HFFc6 (cell line): ENCODE measurements around the gene MRPL40. TPM values are rescaled to one million over a fixed set of nuclear protein-coding genes. Genes with fewer than 3 reads are reported as not detected.
A peak's percentile ranks its signal among the peaks of the same experiment; 100 is the strongest.

Experiments used
- DNase-seq: peaks from one replicate; pipeline ENCODE4 v3.0.0-alpha.2; 2018
- H3K27ac Mint-ChIP-seq: 2 replicates; pipeline ENCODE4 v1.8.0; 2020; ENCODE audit warnings: mild to moderate bottlenecking, mixed read lengths
- H3K27me3 Mint-ChIP-seq: 2 replicates; pipeline ENCODE4 v1.8.0; 2021; ENCODE audit warnings: mild to moderate bottlenecking, moderate library complexity, mixed read lengths; ENCODE audit not compliant: insufficient read depth
- H3K36me3 Mint-ChIP-seq: 2 replicates; pipeline ENCODE4 v1.8.0; 2021; ENCODE audit warnings: low read depth, mixed read lengths
- H3K4me1 Mint-ChIP-seq: 2 replicates; pipeline ENCODE4 v1.8.0; 2020; ENCODE audit warnings: low read depth, mixed read lengths
- H3K4me3 Mint-ChIP-seq: 2 replicates; pipeline ENCODE4 v1.8.0; 2020; ENCODE audit warnings: mild to moderate bottlenecking, moderate library complexity, mixed read lengths
- H3K9me3 Mint-ChIP-seq: 2 replicates; pipeline ENCODE4 v1.8.0; 2020; ENCODE audit warnings: mild to moderate bottlenecking, mixed read lengths
- total RNA-seq, 6 experiments: library from RNA; stranded (reverse); fragmentation: NEBNext Ultra II Directional; extraction: Animal tissue kit (Norgen Biotek cat#: 25700); gene quantifications; 2 replicates in 1 of 6; 3 replicates in 5 of 6; pipeline ENCODE4 v1.2.3, GENCODE V29; 2021
- TF ChIP-seq, protein P1 (sequence below): fragments of 200-600 bp; sonication (generic); IDR thresholded peaks from 2 replicates; pipeline ENCODE4 v1.5.0; 2021; ENCODE audit warnings: antibody characterized with exemption, mild to moderate bottlenecking

Gene MRPL40
- total RNA-seq, 6 experiments from 2014 or later: 44.6 to 52.6 (median 47.5) TPM

GRCh38 chr22:19453718-19454117 is 21.4 kb downstream of the MRPL40 start:
- peaks cover 17% of the 10 kb centered on the region for H3K4me1 Mint-ChIP-seq
- TF ChIP-seq, protein P1, sequence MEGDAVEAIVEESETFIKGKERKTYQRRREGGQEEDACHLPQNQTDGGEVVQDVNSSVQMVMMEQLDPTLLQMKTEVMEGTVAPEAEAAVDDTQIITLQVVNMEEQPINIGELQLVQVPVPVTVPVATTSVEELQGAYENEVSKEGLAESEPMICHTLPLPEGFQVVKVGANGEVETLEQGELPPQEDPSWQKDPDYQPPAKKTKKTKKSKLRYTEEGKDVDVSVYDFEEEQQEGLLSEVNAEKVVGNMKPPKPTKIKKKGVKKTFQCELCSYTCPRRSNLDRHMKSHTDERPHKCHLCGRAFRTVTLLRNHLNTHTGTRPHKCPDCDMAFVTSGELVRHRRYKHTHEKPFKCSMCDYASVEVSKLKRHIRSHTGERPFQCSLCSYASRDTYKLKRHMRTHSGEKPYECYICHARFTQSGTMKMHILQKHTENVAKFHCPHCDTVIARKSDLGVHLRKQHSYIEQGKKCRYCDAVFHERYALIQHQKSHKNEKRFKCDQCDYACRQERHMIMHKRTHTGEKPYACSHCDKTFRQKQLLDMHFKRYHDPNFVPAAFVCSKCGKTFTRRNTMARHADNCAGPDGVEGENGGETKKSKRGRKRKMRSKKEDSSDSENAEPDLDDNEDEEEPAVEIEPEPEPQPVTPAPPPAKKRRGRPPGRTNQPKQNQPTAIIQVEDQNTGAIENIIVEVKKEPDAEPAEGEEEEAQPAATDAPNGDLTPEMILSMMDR: no peak
- H3K36me3 Mint-ChIP-seq: peaks cover 38% of the 10 kb centered on the region
- no peak for DNase-seq
- no peak overlapping the region; the same call in 1 of the 2 replicates for H3K27ac Mint-ChIP-seq
- H3K4me3 Mint-ChIP-seq: no peak overlapping the region
- H3K27me3 Mint-ChIP-seq: no peaks in the 10 kb centered on the region; the same call in 1 of the 2 replicates
- H3K9me3 Mint-ChIP-seq: no peaks in the 10 kb centered on the region

GRCh38 chr22:19454156-19454555 is 21.8 kb downstream of the MRPL40 start:
- peaks cover 16% of the 10 kb centered on the region for H3K4me1 Mint-ChIP-seq
- TF ChIP-seq, protein P1: no peak
- peaks cover 38% of the 10 kb centered on the region for H3K36me3 Mint-ChIP-seq
- DNase-seq: no peak
- no peak overlapping the region; the same call in 1 of the 2 replicates for H3K27ac Mint-ChIP-seq
- no peaks in the 10 kb centered on the region; the same call in 1 of the 2 replicates for H3K27me3 Mint-ChIP-seq
- no peaks in the 10 kb centered on the region for H3K9me3 Mint-ChIP-seq
- no peak overlapping the region for H3K4me3 Mint-ChIP-seq

DNA sequence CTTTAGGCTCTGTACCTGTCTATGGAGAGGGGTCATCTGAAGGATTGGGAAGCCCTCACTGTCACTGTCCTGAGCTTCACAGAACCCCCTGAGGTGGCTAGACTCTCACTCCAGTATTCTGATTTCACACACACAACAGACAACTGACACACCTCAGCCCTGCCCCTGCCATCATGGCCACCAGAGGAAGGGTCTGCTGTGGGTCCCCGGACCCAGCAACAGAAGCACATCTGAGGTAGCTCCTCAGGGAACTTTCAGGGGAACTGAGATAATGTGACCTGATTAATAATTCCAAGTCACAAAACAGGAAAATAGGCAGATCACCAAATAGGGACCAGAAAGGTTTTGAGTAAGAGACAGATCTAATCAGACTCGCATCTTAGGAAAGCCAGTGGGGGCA is 22.7 kb downstream of the MRPL40 start:
- no peaks in the 10 kb centered on the region for H3K9me3 Mint-ChIP-seq
- H3K4me3 Mint-ChIP-seq: no peak overlapping the region
- no peaks in the 10 kb centered on the region; the same call in 1 of the 2 replicates for H3K27me3 Mint-ChIP-seq
- DNase-seq: no peak
- peaks cover 39% of the 10 kb centered on the region for H3K36me3 Mint-ChIP-seq
- TF ChIP-seq, protein P1: no peak
- H3K27ac Mint-ChIP-seq: peak overlapping the region; percentile 14; the same call in 1 of the 2 replicates
- peaks cover 16% of the 10 kb centered on the region for H3K4me1 Mint-ChIP-seq

DNA sequence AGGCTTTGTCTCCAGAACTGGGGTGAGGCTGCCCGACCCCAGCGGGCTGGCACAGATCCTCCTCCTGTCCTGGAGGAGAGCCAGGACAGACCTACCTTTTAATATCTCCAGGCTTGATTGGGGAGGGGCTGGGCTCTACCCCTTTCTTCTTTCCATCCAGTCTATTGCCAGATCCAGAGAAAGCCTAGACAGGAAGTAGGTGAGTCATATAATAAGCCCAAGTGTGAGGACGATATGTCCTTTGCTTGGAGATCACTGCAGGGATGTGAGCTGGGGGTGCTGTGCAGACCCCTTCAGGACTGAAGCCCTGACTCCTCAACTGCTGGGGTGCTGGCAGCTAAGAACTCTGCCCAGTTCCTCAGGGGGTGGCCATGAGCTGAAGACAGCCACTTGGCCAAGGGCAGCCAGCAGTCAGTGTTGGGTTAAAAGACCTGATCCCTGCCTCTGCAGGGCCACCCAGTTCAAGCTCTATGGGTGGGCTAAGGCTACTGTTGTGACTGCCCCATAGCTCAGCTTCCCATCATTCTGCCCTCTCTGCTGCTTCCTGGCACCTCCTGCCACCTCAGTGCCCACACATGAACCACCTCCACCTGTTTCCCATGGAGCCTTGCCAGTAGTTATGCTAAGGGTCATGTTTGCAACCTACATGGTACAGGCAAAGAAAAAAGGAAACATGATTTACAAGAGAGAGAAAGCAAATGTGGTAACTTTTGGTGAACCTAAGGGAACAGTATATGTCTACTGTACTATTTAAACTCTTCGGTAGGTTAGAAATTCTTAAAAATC is 23.4 kb downstream of the MRPL40 start:
- Mint-ChIP-seq H3K9me3 (no peaks in the 10 kb centered on the region), H3K36me3 (peaks cover 42% of the 10 kb centered on the region), H3K27ac (peak overlapping the region; percentile 14; the same call in 1 of the 2 replicates), H3K27me3 (no peaks in the 10 kb centered on the region; the same call in 1 of the 2 replicates), H3K4me3 (no peak overlapping the region), H3K4me1 (peaks cover 16% of the 10 kb centered on the region)
- DNase-seq: no peak
- TF ChIP-seq, protein P1: no peak

- no peak overlapping the region for H3K27ac Mint-ChIP-seq
- H3K9me3 Mint-ChIP-seq: no peaks in the 10 kb centered on the region
- peaks cover 16% of the 10 kb centered on the region for H3K4me1 Mint-ChIP-seq
- no peak overlapping the region for H3K4me3 Mint-ChIP-seq
- H3K36me3 Mint-ChIP-seq: peaks cover 48% of the 10 kb centered on the region
- no peak for DNase-seq
- TF ChIP-seq, protein P1: no peak
- H3K27me3 Mint-ChIP-seq: no peaks in the 10 kb centered on the region; the same call in 1 of the 2 replicates
These were observed 24.2 kb downstream of the MRPL40 start for GRCh38 chr22:19456541-19456940.
